OCI-LY7 (cell line): ENCODE measurements around the gene LRRC51. TPM values are rescaled to one million over a fixed set of nuclear protein-coding genes. Genes with fewer than 3 reads are reported as not detected.

ENCODE experiments used
- BruUV-seq: library from RNA; stranded (reverse); fragments of 400-500 nt; replicated peaks from 2 replicates; lab custom pipeline; 2021; lab: Mats Ljungman, UMichigan
- CTCF ChIA-PET: fragments of 300-600 bp; sonication (Branson Sonifier 250); formaldehyde crosslinking; loops from one replicate; lab custom pipeline; 2022; ENCODE audit warnings: antibody characterized with exemption; ENCODE audit not compliant: unreplicated experiment; lab: Charles Lee
- POLR2A ChIA-PET: fragments of 300-600 bp; sonication (Branson Sonifier 250); formaldehyde crosslinking; loops from one replicate; lab custom pipeline; 2022; ENCODE audit warnings: antibody characterized with exemption; lab: Charles Lee
- DNase-seq: peaks from one replicate; pipeline ENCODE4 v3.0.0-alpha.2; 2015; ENCODE audit warnings: low spot score
- H2AFZ ChIP-seq: fragments of 200-600 bp; sonication (generic), shearing (Covaris generic); 2 replicates; pipeline ENCODE4 v1.6.1; 2014; ENCODE audit warnings: mild to moderate bottlenecking, antibody characterized with exemption, low read length, moderate library complexity
- H3K27ac ChIP-seq: fragments of 200-600 bp; sonication (generic); 2 replicates; pipeline ENCODE4 v1.5.1; 2014; ENCODE audit warnings: mixed run types, low read depth, mild to moderate bottlenecking, moderate library complexity, low read length, inconsistent platforms; ENCODE audit not compliant: poor library complexity, severe bottlenecking
- H3K36me3 ChIP-seq: fragments of 200-600 bp; sonication (generic); 2 replicates; pipeline ENCODE4 v1.6.1; 2014; ENCODE audit warnings: mild to moderate bottlenecking, antibody characterized with exemption, low read length, moderate library complexity, mixed read lengths; ENCODE audit not compliant: insufficient read depth
- H3K4me1 ChIP-seq: fragments of 200-600 bp; sonication (generic); 2 replicates; pipeline ENCODE4 v1.5.1; 2014; ENCODE audit warnings: mild to moderate bottlenecking, low read length; ENCODE audit not compliant: insufficient read depth, poor library complexity, severe bottlenecking
- H3K4me2 ChIP-seq: fragments of 200-600 bp; sonication (generic); 2 replicates; pipeline ENCODE4 v1.6.1; 2014; ENCODE audit warnings: mild to moderate bottlenecking, low read length
- H3K4me3 ChIP-seq: fragments of 200-600 bp; sonication (generic); 2 replicates; pipeline ENCODE4 v1.5.1; 2014; ENCODE audit warnings: mild to moderate bottlenecking, low read depth, low read length; ENCODE audit not compliant: poor library complexity, severe bottlenecking
- H3K79me2 ChIP-seq: fragments of 200-600 bp; sonication (generic); 2 replicates; pipeline ENCODE4 v1.6.1; 2016; ENCODE audit warnings: low read depth, mild to moderate bottlenecking, low read length, moderate library complexity, mixed read lengths; ENCODE audit not compliant: insufficient read depth
- H3K9me2 ChIP-seq: fragments of 200-600 bp; sonication (generic); 2 replicates; pipeline ENCODE4 v1.6.1; 2016; ENCODE audit warnings: mild to moderate bottlenecking, low read length, mixed read lengths; ENCODE audit not compliant: insufficient read depth
- H3K9me3 ChIP-seq: fragments of 200-600 bp; sonication (generic); 2 replicates; pipeline ENCODE4 v1.6.1; 2014; ENCODE audit warnings: mild to moderate bottlenecking, mixed run types, low read length, mixed read lengths
- H4K20me1 ChIP-seq: fragments of 200-600 bp; sonication (generic); 2 replicates; pipeline ENCODE4 v1.6.1; 2014; ENCODE audit warnings: mild to moderate bottlenecking, antibody characterized with exemption, low read length, moderate library complexity, mixed read lengths; ENCODE audit not compliant: insufficient read depth
- CTCF ChIP-seq: fragments of 200-600 bp; sonication (generic); conservative IDR thresholded peaks from 2 replicates; pipeline ENCODE4 v1.5.1; 2014; ENCODE audit warnings: mild to moderate bottlenecking, antibody characterized with exemption, low read length, moderate library complexity, mixed read lengths
- EZH2phosphoT487 ChIP-seq: fragments of 200-600 bp; sonication (generic); IDR thresholded peaks from 2 replicates; pipeline ENCODE4 v1.6.1; 2018; ENCODE audit warnings: low read depth, borderline replicate concordance, mild to moderate bottlenecking, mixed run types, antibody characterized with exemption, low read length, moderate library complexity, mixed read lengths
- intact Hi-C: fragments of 100-400 bp; cut with micrococcal nuclease; formaldehyde crosslinking; loops from one replicate; pipeline ENCODE4 v1.10.0; 2022; ENCODE audit not compliant: unreplicated experiment
- total RNA-seq, 2 experiments: library from RNA; depleted of rRNA in 1 of 2; stranded (reverse); fragments of >200 nt in 1 of 2; shearing (Covaris generic) in 1 of 2; gene quantifications; 2 replicates each; pipeline ENCODE4 v1.2.3, GENCODE V29; 2014 to 2022

The LRRC51 gene
- total RNA-seq, 2 experiments from 2014 or later = 9.9 to 15.3 TPM

DNA sequence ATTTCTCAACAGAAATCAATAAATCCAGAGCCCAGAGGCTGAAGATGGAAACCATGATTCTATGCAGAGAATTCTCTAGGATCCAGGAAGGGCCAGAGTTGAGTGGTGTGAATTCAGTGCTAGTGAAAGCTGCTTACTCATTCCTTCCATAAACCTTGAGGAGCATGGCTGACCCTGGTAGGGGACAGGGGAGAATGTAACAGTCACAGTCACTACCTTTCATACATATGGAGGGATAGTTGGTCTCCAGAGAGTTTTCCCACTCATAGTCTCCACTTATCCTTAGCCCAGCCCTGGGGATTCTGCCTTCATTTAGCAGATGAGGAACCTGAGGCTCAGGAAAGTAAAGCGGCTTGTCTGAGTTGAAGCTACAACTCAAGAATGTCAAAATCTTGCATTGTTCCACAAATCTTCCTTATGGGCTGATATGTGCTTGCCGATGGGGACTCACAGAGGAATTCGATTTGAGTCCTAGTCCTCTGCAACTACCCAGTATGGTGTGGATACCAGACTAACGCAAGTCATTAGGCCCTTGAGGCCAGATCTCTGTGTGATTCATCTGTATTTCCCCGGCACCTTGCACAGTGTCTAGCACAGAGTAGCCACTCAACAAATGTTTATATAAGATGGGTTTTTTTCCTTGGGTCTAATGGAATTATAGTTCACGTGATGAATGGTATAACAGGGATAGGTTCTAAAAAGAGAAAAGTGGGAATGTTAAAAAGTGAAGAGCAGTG is 35.5 kb downstream of the LRRC51 start:
- H3K4me1 ChIP-seq = peaks cover 15% of the 10 kb centered on the region
- no peak overlapping the region for H3K27ac ChIP-seq
- no peaks in the 10 kb centered on the region; the same call in 1 of the 2 replicates for H3K79me2 ChIP-seq
- no peak overlapping the region for H2AFZ ChIP-seq
- no peaks in the 10 kb centered on the region for H4K20me1 ChIP-seq
- no peaks in the 10 kb centered on the region for H3K9me2 ChIP-seq
- H3K9me3 ChIP-seq = no peaks in the 10 kb centered on the region
- no TSS peak for BruUV-seq
- TF ChIP-seq CTCF = no peak
- TF ChIP-seq EZH2phosphoT487 = no peak
- intact Hi-C loops = no loop called here
- no peak for DNase-seq
- H3K36me3 ChIP-seq = no peaks in the 10 kb centered on the region
- no peak overlapping the region for H3K4me2 ChIP-seq
- H3K4me3 ChIP-seq = no peak overlapping the region
- CTCF ChIA-PET = no interaction called here
- POLR2A ChIA-PET = interaction anchor here (0.6 kb wide), 1 partner anchor 1708 kb away, joined by 8 read pairs; no protein-coding TSS in a partner anchor

- H2AFZ ChIP-seq = no peak overlapping the region
- H3K4me2 ChIP-seq = no peak overlapping the region
- TF ChIP-seq CTCF (no peak), EZH2phosphoT487 (no peak)
- no peaks in the 10 kb centered on the region for H3K9me2 ChIP-seq
- no TSS peak for BruUV-seq
- intact Hi-C loops = no loop called here
- CTCF ChIA-PET = no interaction called here
- DNase-seq = no peak
- H4K20me1 ChIP-seq = no peaks in the 10 kb centered on the region
- H3K4me3 ChIP-seq = no peak overlapping the region
- POLR2A ChIA-PET = interaction anchor here (0.6 to 0.8 kb wide), 2 partner anchors 126 to 722 kb away, joined by 3 to 7 read pairs; no protein-coding TSS in a partner anchor
- H3K36me3 ChIP-seq = no peaks in the 10 kb centered on the region
- H3K9me3 ChIP-seq = no peaks in the 10 kb centered on the region
- no peaks in the 10 kb centered on the region for H3K79me2 ChIP-seq
- H3K4me1 ChIP-seq = no peaks in the 10 kb centered on the region
- no peak overlapping the region for H3K27ac ChIP-seq
These were observed 38.5 kb downstream of the LRRC51 start for GRCh38 chr11:72119198-72119597.

- POLR2A ChIA-PET = no interaction called here
- Histone ChIP-seq H4K20me1 (no peaks in the 10 kb centered on the region), H3K36me3 (no peaks in the 10 kb centered on the region), H3K9me3 (0 out of 2 replicates have a peak, but pooled peaks cover 6% of the 10 kb centered on the region), H3K9me2 (no peaks in the 10 kb centered on the region), H3K27ac (no peak overlapping the region), H3K4me2 (no peak overlapping the region), H3K4me3 (no peak overlapping the region), H3K4me1 (no peaks in the 10 kb centered on the region), H3K79me2 (no peaks in the 10 kb centered on the region), H2AFZ (no peak overlapping the region)
- TF ChIP-seq EZH2phosphoT487 (no peak), CTCF (no peak)
- no peak for DNase-seq
- CTCF ChIA-PET = no interaction called here
- intact Hi-C loops = no loop called here
- BruUV-seq = no TSS peak
These were observed 40.3 kb downstream of the LRRC51 start for GRCh38 chr11:72120930-72121329.
